Activated B cell treated with CpG ODN at 0.5 μM for 24 hours (primary cell): Measurements from ENCODE around the gene CHAT. TPM values are rescaled to one million over a fixed set of nuclear protein-coding genes. Genes with fewer than 3 reads are reported as not detected.
"Not testable (repeated sequence)": the region's sequence is repeated elsewhere in the genome, so short reads cannot be mapped to it uniquely, and the experiment has no call there.

Experiments used
- ATAC-seq: fragments of 200-7000 bp; cut with Tn5 transposase; one replicate; pipeline ENCODE4 v1.10.0; 2021; ENCODE audit warnings: low read depth, mild to moderate bottlenecking, moderate library complexity
- CTCF ChIA-PET: fragments of 350-600 bp; sonication (Branson Sonifier 250); formaldehyde crosslinking; loops from one replicate; lab custom pipeline; 2021; ENCODE audit warnings: antibody characterized with exemption; lab: Charles Lee
- POLR2A ChIA-PET: fragments of 350-600 bp; sonication (Branson Sonifier 250); formaldehyde crosslinking; loops from one replicate; lab custom pipeline; 2021; ENCODE audit warnings: antibody characterized with exemption; lab: Charles Lee
- DNase-seq: peaks from one replicate; pipeline ENCODE4 v3.0.0; 2022
- H3K27ac Mint-ChIP-seq: one replicate; pipeline ENCODE4 v1.8.0; 2020; ENCODE audit warnings: mixed read lengths
- H3K27me3 Mint-ChIP-seq: one replicate; pipeline ENCODE4 v1.8.0; 2021; ENCODE audit warnings: mixed read lengths
- H3K36me3 Mint-ChIP-seq: one replicate; pipeline ENCODE4 v1.8.0; 2021; ENCODE audit warnings: low read depth, mixed read lengths
- H3K4me1 Mint-ChIP-seq: one replicate; pipeline ENCODE4 v1.8.0; 2021; ENCODE audit warnings: mixed read lengths
- H3K4me3 Mint-ChIP-seq: one replicate; pipeline ENCODE4 v1.8.0; 2020; ENCODE audit warnings: mild to moderate bottlenecking, mixed read lengths
- H3K9me3 Mint-ChIP-seq: one replicate; pipeline ENCODE4 v1.8.0; 2020; ENCODE audit warnings: mixed read lengths
- CTCF ChIP-seq: fragments of 200-600 bp; IDR thresholded peaks from one replicate; pipeline ENCODE4 v1.8.0; 2022; ENCODE audit warnings: antibody characterized with exemption, mild to moderate bottlenecking
- intact Hi-C: fragments of 100-400 bp; cut with micrococcal nuclease; formaldehyde crosslinking; loops from one replicate; pipeline ENCODE4 v1.15.1; 2024
- total RNA-seq: library from RNA; stranded (reverse); gene quantifications from 2 replicates; pipeline ENCODE4 v1.2.3, GENCODE V29; 2022

The CHAT gene
- total RNA-seq, 1 donor from 2014 or later: not detected

GRCh38 chr10:49679480-49679893 lies 65.7 kb downstream of the CHAT start, which contains the start of gene C10orf53:
TSS of gene C10orf53 (plus strand) at chr10:49679651. CDS start at chr10:49679698, 47 bp downstream.
- ChIA-PET CTCF (no interaction called here), POLR2A (no interaction called here)
- TF ChIP-seq CTCF: no peak
- no peak for ATAC-seq
- H3K4me3 Mint-ChIP-seq: no peak within 1 kb of the TSS
- no peak for DNase-seq
- no peaks in the 10 kb centered on the region for H3K4me1 Mint-ChIP-seq
- no peaks in the 10 kb centered on the region for H3K36me3 Mint-ChIP-seq
- no peak within 1 kb of the TSS for H3K27ac Mint-ChIP-seq
- peaks cover 27% of the 10 kb centered on the region for H3K9me3 Mint-ChIP-seq
- intact Hi-C loops: no loop called here
- H3K27me3 Mint-ChIP-seq: peaks cover 51% of the 10 kb centered on the region

GRCh38 chr10:49682449-49682848 lies 68.6 kb downstream of the CHAT start:
- intact Hi-C loops, CTCF ChIA-PET, DNase-seq, H3K27ac Mint-ChIP-seq, POLR2A ChIA-PET, H3K4me3 Mint-ChIP-seq, H3K4me1 Mint-ChIP-seq, H3K36me3 Mint-ChIP-seq, ATAC-seq: not testable (repeated sequence)
- Mint-ChIP-seq H3K9me3 (peaks cover 31% of the 10 kb centered on the region), H3K27me3 (peaks cover 42% of the 10 kb centered on the region)

- no peak overlapping the region for H3K4me3 Mint-ChIP-seq
- ChIA-PET POLR2A (no interaction called here), CTCF (no interaction called here)
- H3K36me3 Mint-ChIP-seq: no peaks in the 10 kb centered on the region
- no peak for TF ChIP-seq CTCF
- DNase-seq (no peak), ATAC-seq (no peak)
- no peaks in the 10 kb centered on the region for H3K4me1 Mint-ChIP-seq
- H3K9me3 Mint-ChIP-seq: peaks cover 28% of the 10 kb centered on the region
- H3K27ac Mint-ChIP-seq: no peak overlapping the region
- intact Hi-C loops: no loop called here
- H3K27me3 Mint-ChIP-seq: peaks cover 42% of the 10 kb centered on the region
These were observed 69.0 kb downstream of the CHAT start for GRCh38 chr10:49682879-49683278.

- POLR2A ChIA-PET: no interaction called here
- no peak for ATAC-seq
- intact Hi-C loops: no loop called here
These were observed 72.8 kb downstream of the CHAT start for GRCh38 chr10:49686651-49687050.

GRCh38 chr10:49688261-49688846 lies 74.5 kb downstream of the CHAT start:
- TF ChIP-seq CTCF: no peak
- ChIA-PET POLR2A (no interaction called here), CTCF (no interaction called here)
- intact Hi-C loops: no loop called here
- Mint-ChIP-seq H3K36me3 (no peaks in the 10 kb centered on the region), H3K4me1 (no peaks in the 10 kb centered on the region), H3K27me3 (peaks cover 56% of the 10 kb centered on the region), H3K27ac (no peak overlapping the region), H3K9me3 (peaks cover 8% of the 10 kb centered on the region), H3K4me3 (no peak overlapping the region)
- DNase-seq (no peak), ATAC-seq (no peak)

More at GRCh38 chr10:49686651-49687050, 72.8 kb downstream of the CHAT start:
- Mint-ChIP-seq H3K36me3 (no peaks in the 10 kb centered on the region), H3K27me3 (peaks cover 50% of the 10 kb centered on the region), H3K4me3 (no peak overlapping the region), H3K27ac (no peak overlapping the region), H3K9me3 (peaks cover 13% of the 10 kb centered on the region), H3K4me1 (no peaks in the 10 kb centered on the region)
- no peak for TF ChIP-seq CTCF
- DNase-seq: no peak
- CTCF ChIA-PET: no interaction called here

- DNase-seq (no peak), ATAC-seq (no peak)
- no peaks in the 10 kb centered on the region for H3K4me1 Mint-ChIP-seq
- intact Hi-C loops: no loop called here
- ChIA-PET CTCF (no interaction called here), POLR2A (no interaction called here)
- H3K36me3 Mint-ChIP-seq: no peaks in the 10 kb centered on the region
- no peak for TF ChIP-seq CTCF
- peaks cover 56% of the 10 kb centered on the region for H3K27me3 Mint-ChIP-seq
- no peak overlapping the region for H3K27ac Mint-ChIP-seq
- H3K4me3 Mint-ChIP-seq: no peak overlapping the region
- H3K9me3 Mint-ChIP-seq: peaks cover 8% of the 10 kb centered on the region
These were observed 75.1 kb downstream of the CHAT start for GRCh38 chr10:49688920-49689319.
